RCC 7860 (cell line): ENCODE data around the gene PEX11B.
A peak's percentile ranks its signal among the peaks of the same experiment; 100 is the strongest.

Experiments used
- DNase-seq: peaks from one replicate; pipeline ENCODE4 v3.0.0-alpha.2; 2015; ENCODE audit warnings: low spot score
- FAIRE-seq: peaks from 2 replicates; lab custom pipeline; 2012; peaks lifted over from hg19 to GRCh38; lab: Jason Lieb, UNC

Gene PEX11B

GRCh38 chr1:145912128-145912641, 6.3 kb downstream of the PEX11B start:
- no peak for FAIRE-seq
- DNase-seq: no peak

GRCh38 chr1:145908653-145909052, 9.9 kb downstream of the PEX11B start:
- no peak for FAIRE-seq
- no peak for DNase-seq

- DNase-seq: no peak
Observed at GRCh38 chr1:145906954-145907753, 11.4 kb downstream of the PEX11B start.

GRCh38 chr1:145901312-145902021, 17.1 kb downstream of the PEX11B start:
- DNase-seq (no peak), FAIRE-seq (no peak)

More at GRCh38 chr1:145906954-145907753, 11.4 kb downstream of the PEX11B start:
- FAIRE-seq: no peak

- DNase-seq (no peak), FAIRE-seq (no peak)
Observed at GRCh38 chr1:145898756-145899155, 19.8 kb downstream of the PEX11B start.

- FAIRE-seq: no peak
- no peak for DNase-seq
Observed at GRCh38 chr1:145897969-145898368, 20.5 kb downstream of the PEX11B start.

GRCh38 chr1:145895471-145895870, 23.0 kb downstream of the PEX11B start:
- FAIRE-seq (no peak), DNase-seq (no peak)

GRCh38 chr1:145893306-145894055, 25.0 kb downstream of the PEX11B start:
- FAIRE-seq (no peak), DNase-seq (no peak)

- DNase-seq (no peak), FAIRE-seq (no peak)
Observed at GRCh38 chr1:145892486-145893087, 25.9 kb downstream of the PEX11B start.

GRCh38 chr1:145891587-145892485, 26.7 kb downstream of the PEX11B start:
- peak; percentile 96 for FAIRE-seq
- peak; percentile 100 for DNase-seq

- FAIRE-seq: no peak
Observed at GRCh38 chr1:145891143-145891542, 27.4 kb downstream of the PEX11B start.

GRCh38 chr1:145889722-145890121, 28.8 kb downstream of the PEX11B start:
- DNase-seq (no peak), FAIRE-seq (no peak)

More at GRCh38 chr1:145891143-145891542, 27.4 kb downstream of the PEX11B start:
- DNase-seq: no peak

GRCh38 chr1:145887631-145888030, 30.9 kb downstream of the PEX11B start:
- DNase-seq (peak; percentile 73), FAIRE-seq (peak; percentile 85)

GRCh38 chr1:145886816-145887215, 31.7 kb downstream of the PEX11B start:
- DNase-seq (no peak), FAIRE-seq (no peak)

GRCh38 chr1:145886390-145886789, 32.1 kb downstream of the PEX11B start:
- no peak for DNase-seq

GRCh38 chr1:145885738-145886287, 32.7 kb downstream of the PEX11B start, which contains the start of gene ANKRD35:
Gene ANKRD35 (minus strand): TSS chr1:145885866. CDS start chr1:145885758, 108 bp downstream.
- DNase-seq (no peak), FAIRE-seq (no peak)

More at GRCh38 chr1:145886390-145886789, 32.1 kb downstream of the PEX11B start:
- FAIRE-seq: no peak

- DNase-seq (no peak), FAIRE-seq (no peak)
Observed at GRCh38 chr1:145884675-145885074, 33.8 kb downstream of the PEX11B start.

- no peak for DNase-seq
Observed at GRCh38 chr1:145879775-145880174, 38.7 kb downstream of the PEX11B start.

GRCh38 chr1:145878724-145879123, 39.8 kb downstream of the PEX11B start:
- FAIRE-seq (no peak), DNase-seq (no peak)

More at GRCh38 chr1:145879775-145880174, 38.7 kb downstream of the PEX11B start:
- FAIRE-seq: no peak
